ENCODE data around the gene KLHL20.

The KLHL20 gene

GRCh38 chr1:173705117-173705516 lies 9.7 kb upstream of the KLHL20 start:
- no peaks in the 10 kb centered on the region for H3K36me3 ChIP-seq (ENCODE audit: control insufficient read depth in 1 of 2, insufficient read depth in 2 of 2, low read depth in 1 of 2, low read length in 2 of 2)
- no peak overlapping the region for H2AK5ac ChIP-seq (ENCODE audit: low read length, severe bottlenecking)
- no peak overlapping the region for H3K4me3 ChIP-seq (ENCODE audit: insufficient read depth in 1 of 2, low read depth in 1 of 2, low read length in 2 of 2)
- no peak overlapping the region for H2BK15ac ChIP-seq (ENCODE audit: low read depth, poor library complexity, severe bottlenecking)
- DNase-seq: no peak
- H2BK120ac ChIP-seq (ENCODE audit: low read depth, low read length): no peak overlapping the region
- H3K27me3 ChIP-seq (ENCODE audit: control insufficient read depth in 1 of 2, insufficient read depth in 1 of 2, low read length in 2 of 2): peaks cover 13 to 25% of the 10 kb centered on the region in 2 experiments
- no peak overlapping the region for H2AFZ ChIP-seq (ENCODE audit: low read depth, low read length)
- no peaks in the 10 kb centered on the region for H3K4me1 ChIP-seq (ENCODE audit: control insufficient read depth, insufficient read depth, low read depth, low read length)
- no peak overlapping the region for H3K18ac ChIP-seq (ENCODE audit: low read depth in 1 of 2, low read length in 2 of 2)
- H3K4me2 ChIP-seq (ENCODE audit: low read length, poor library complexity, severe bottlenecking): no peak overlapping the region
- no peaks in the 10 kb centered on the region for H3K79me1 ChIP-seq (replicated peaks; ENCODE audit: low read length, poor library complexity, severe bottlenecking)
- no peaks in the 10 kb centered on the region for H3K9me3 ChIP-seq (ENCODE audit: control insufficient read depth, low read length)
- H2BK5ac ChIP-seq (ENCODE audit: low read depth, low read length, poor library complexity, severe bottlenecking): no peak overlapping the region
- H3K9ac ChIP-seq (ENCODE audit: low read length): no peak overlapping the region
- H3K4ac ChIP-seq (ENCODE audit: low read depth in 1 of 2, low read length in 2 of 2): no peak overlapping the region
- H4K91ac ChIP-seq (ENCODE audit: low read length): no peak overlapping the region
- WGBS: 68% methylated on average over 4 of the region's 5 CpGs
- no peak overlapping the region for H2BK12ac ChIP-seq (ENCODE audit: low read length in 2 of 2)
- H4K8ac ChIP-seq (ENCODE audit: low read length): no peak overlapping the region
- H3K27ac ChIP-seq (ENCODE audit: low read length, poor library complexity, severe bottlenecking): no peak overlapping the region
- no peak overlapping the region for H3K14ac ChIP-seq (ENCODE audit: low read length in 2 of 2)
- no peak overlapping the region for H3K23ac ChIP-seq (ENCODE audit: low read length in 2 of 2)

DNA sequence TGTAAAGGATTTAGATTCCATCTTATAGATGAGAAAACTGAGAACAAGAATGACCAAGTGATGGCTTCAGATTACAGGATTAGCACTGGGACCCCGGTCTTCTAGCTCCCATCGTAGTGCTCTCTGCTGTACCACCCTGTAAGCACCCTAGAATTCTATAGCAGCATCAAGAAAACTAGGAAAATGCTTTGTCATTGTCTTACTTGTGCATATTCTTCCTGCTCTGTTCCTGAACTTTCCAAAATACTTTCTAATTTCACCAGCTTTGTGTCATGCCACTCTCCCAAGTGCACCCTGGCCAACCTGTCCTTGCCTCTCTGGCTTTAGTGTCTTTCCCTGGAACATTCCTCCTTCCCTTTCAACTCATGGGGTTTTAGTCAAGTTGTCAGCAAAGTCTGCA lies 6.0 kb upstream of the KLHL20 start:
- no peak overlapping the region for H2AK5ac ChIP-seq (ENCODE audit: low read length, severe bottlenecking)
- no peak overlapping the region for H2AFZ ChIP-seq (ENCODE audit: low read depth, low read length)
- H3K36me3 ChIP-seq (ENCODE audit: control insufficient read depth in 1 of 2, insufficient read depth in 2 of 2, low read depth in 1 of 2, low read length in 2 of 2): no peaks in the 10 kb centered on the region
- no peaks in the 10 kb centered on the region for H3K79me1 ChIP-seq (replicated peaks; ENCODE audit: low read length, poor library complexity, severe bottlenecking)
- no peak overlapping the region for H4K91ac ChIP-seq (ENCODE audit: low read length)
- no peak overlapping the region for H3K18ac ChIP-seq (ENCODE audit: low read depth in 1 of 2, low read length in 2 of 2)
- H2BK120ac ChIP-seq (ENCODE audit: low read depth, low read length): no peak overlapping the region
- peaks cover 13 to 36% of the 10 kb centered on the region in 2 experiments for H3K27me3 ChIP-seq (ENCODE audit: control insufficient read depth in 1 of 2, insufficient read depth in 1 of 2, low read length in 2 of 2)
- DNase-seq: no peak
- no peak overlapping the region for H3K27ac ChIP-seq (ENCODE audit: low read length, poor library complexity, severe bottlenecking)
- no peak overlapping the region for H3K4ac ChIP-seq (ENCODE audit: low read depth in 1 of 2, low read length in 2 of 2)
- H3K4me2 ChIP-seq (ENCODE audit: low read length, poor library complexity, severe bottlenecking): no peak overlapping the region
- no peak overlapping the region for H2BK5ac ChIP-seq (ENCODE audit: low read depth, low read length, poor library complexity, severe bottlenecking)
- peaks cover 1% of the 10 kb centered on the region for H3K4me1 ChIP-seq (ENCODE audit: control insufficient read depth, insufficient read depth, low read depth, low read length)
- H3K9ac ChIP-seq (ENCODE audit: low read length): no peak overlapping the region
- H3K14ac ChIP-seq (ENCODE audit: low read length in 2 of 2): no peak overlapping the region
- 84% methylated on average over 2 of the region's 2 CpGs for WGBS
- no peak overlapping the region for H3K4me3 ChIP-seq (ENCODE audit: insufficient read depth in 1 of 2, low read depth in 1 of 2, low read length in 2 of 2)
- H3K9me3 ChIP-seq (ENCODE audit: control insufficient read depth, low read length): no peaks in the 10 kb centered on the region
- H4K8ac ChIP-seq (ENCODE audit: low read length): no peak overlapping the region
- H2BK12ac ChIP-seq (ENCODE audit: low read length in 2 of 2): no peak overlapping the region
- H3K23ac ChIP-seq (ENCODE audit: low read length in 2 of 2): no peak overlapping the region
- H2BK15ac ChIP-seq (ENCODE audit: low read depth, poor library complexity, severe bottlenecking): no peak overlapping the region

GRCh38 chr1:173714441-173714758 lies 381 bp upstream of the KLHL20 start:
- peaks cover 1% of the 10 kb centered on the region for H3K4me1 ChIP-seq (ENCODE audit: control insufficient read depth, insufficient read depth, low read depth, low read length)
- no peak overlapping the region for H3K14ac ChIP-seq (ENCODE audit: low read length in 2 of 2)
- H2BK12ac ChIP-seq (ENCODE audit: low read length in 2 of 2): no peak overlapping the region
- no peak overlapping the region for H2BK15ac ChIP-seq (ENCODE audit: low read depth, poor library complexity, severe bottlenecking)
- DNase-seq: no peak
- H4K91ac ChIP-seq (ENCODE audit: low read length): no peak overlapping the region
- H3K18ac ChIP-seq (ENCODE audit: low read depth in 1 of 2, low read length in 2 of 2): peak overlapping the region in 1 of 2 experiments; percentile 21
- H3K36me3 ChIP-seq (ENCODE audit: control insufficient read depth in 1 of 2, insufficient read depth in 2 of 2, low read depth in 1 of 2, low read length in 2 of 2): peaks cover 3 to 11% of the 10 kb centered on the region in 2 experiments
- H3K9ac ChIP-seq (ENCODE audit: low read length): peak overlapping the region; percentile 89
- no peak overlapping the region for H3K23ac ChIP-seq (ENCODE audit: low read length in 2 of 2)
- peak overlapping the region; percentile 6 for H2AK5ac ChIP-seq (ENCODE audit: low read length, severe bottlenecking)
- peak overlapping the region; percentile 96 for H2AFZ ChIP-seq (ENCODE audit: low read depth, low read length)
- WGBS: 52% methylated on average over 3 of the region's 3 CpGs
- peak overlapping the region in 1 of 2 experiments; percentile 82 for H3K4me3 ChIP-seq (ENCODE audit: insufficient read depth in 1 of 2, low read depth in 1 of 2, low read length in 2 of 2)
- peaks cover 6% of the 10 kb centered on the region for H3K79me1 ChIP-seq (replicated peaks; ENCODE audit: low read length, poor library complexity, severe bottlenecking)
- peaks cover 5 to 19% of the 10 kb centered on the region in 2 experiments for H3K27me3 ChIP-seq (ENCODE audit: control insufficient read depth in 1 of 2, insufficient read depth in 1 of 2, low read length in 2 of 2)
- peak overlapping the region; percentile 36 for H3K27ac ChIP-seq (ENCODE audit: low read length, poor library complexity, severe bottlenecking)
- H3K4ac ChIP-seq (ENCODE audit: low read depth in 1 of 2, low read length in 2 of 2): peak overlapping the region in 1 of 2 experiments; percentile 67
- H4K8ac ChIP-seq (ENCODE audit: low read length): peak overlapping the region; percentile 98
- no peak overlapping the region for H2BK120ac ChIP-seq (ENCODE audit: low read depth, low read length)
- no peaks in the 10 kb centered on the region for H3K9me3 ChIP-seq (ENCODE audit: control insufficient read depth, low read length)
- H3K4me2 ChIP-seq (ENCODE audit: low read length, poor library complexity, severe bottlenecking): peak overlapping the region; percentile 73
- H2BK5ac ChIP-seq (ENCODE audit: low read depth, low read length, poor library complexity, severe bottlenecking): no peak overlapping the region

DNA sequence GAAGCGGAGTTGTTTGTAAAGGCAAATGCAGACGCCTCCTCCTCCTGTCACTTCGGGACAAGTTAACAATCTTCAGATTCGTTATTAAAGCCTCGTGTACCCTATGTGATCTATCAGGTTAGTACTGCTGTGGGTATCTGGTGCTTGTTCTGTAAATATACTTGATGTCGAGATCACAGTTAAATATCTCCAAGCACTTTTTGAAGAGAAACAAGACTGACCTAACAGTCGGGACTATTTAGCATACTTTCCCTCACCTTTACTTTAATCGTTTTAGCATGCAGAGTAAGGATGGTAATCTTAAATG lies 710 bp downstream of the KLHL20 start:
- H4K91ac ChIP-seq (ENCODE audit: low read length): no peak overlapping the region

More for the DNA sequence above, 710 bp downstream of the KLHL20 start:
- Histone ChIP-seq H4K8ac (ENCODE audit: low read length) (no peak overlapping the region), H3K27me3 (ENCODE audit: control insufficient read depth in 1 of 2, insufficient read depth in 1 of 2, low read length in 2 of 2) (peaks cover 0 to 8% of the 10 kb centered on the region in 2 experiments), H3K27ac (ENCODE audit: low read length, poor library complexity, severe bottlenecking) (peak overlapping the region; percentile 84), H2BK120ac (ENCODE audit: low read depth, low read length) (no peak overlapping the region), H3K4ac (ENCODE audit: low read depth in 1 of 2, low read length in 2 of 2) (no peak overlapping the region), H3K9ac (ENCODE audit: low read length) (peak overlapping the region; percentile 89), H3K9me3 (ENCODE audit: control insufficient read depth, low read length) (no peaks in the 10 kb centered on the region), H3K4me1 (ENCODE audit: control insufficient read depth, insufficient read depth, low read depth, low read length) (peaks cover 1% of the 10 kb centered on the region), H3K4me3 (ENCODE audit: insufficient read depth in 1 of 2, low read depth in 1 of 2, low read length in 2 of 2) (peak overlapping the region; percentile 78 to 82), H2BK12ac (ENCODE audit: low read length in 2 of 2) (no peak overlapping the region), H2BK15ac (ENCODE audit: low read depth, poor library complexity, severe bottlenecking) (no peak overlapping the region), H2AK5ac (ENCODE audit: low read length, severe bottlenecking) (no peak overlapping the region), H3K79me1 (replicated peaks; ENCODE audit: low read length, poor library complexity, severe bottlenecking) (peaks cover 6% of the 10 kb centered on the region), H3K4me2 (ENCODE audit: low read length, poor library complexity, severe bottlenecking) (peak overlapping the region; percentile 37), H3K14ac (ENCODE audit: low read length in 2 of 2) (no peak overlapping the region), H3K36me3 (ENCODE audit: control insufficient read depth in 1 of 2, insufficient read depth in 2 of 2, low read depth in 1 of 2, low read length in 2 of 2) (peaks cover 3 to 19% of the 10 kb centered on the region in 2 experiments), H3K23ac (ENCODE audit: low read length in 2 of 2) (no peak overlapping the region), H2BK5ac (ENCODE audit: low read depth, low read length, poor library complexity, severe bottlenecking) (no peak overlapping the region), H2AFZ (ENCODE audit: low read depth, low read length) (no peak overlapping the region), H3K18ac (ENCODE audit: low read depth in 1 of 2, low read length in 2 of 2) (peak overlapping the region in 1 of 2 experiments; percentile 79)
- WGBS: 3% methylated on average over 4 of the region's 8 CpGs
- DNase-seq: no peak

All from mesenchymal stem cell (in vitro differentiated cells and primary cell).